Stimulated activated CD4-positive, alpha-beta T cell treated with anti-CD3 and anti-CD28 coated beads, Interleukin-1b, Interleukin-23, amount 100 ng/mL, for 24 hours (primary cell): ENCODE measurements around the gene DACH1.

Source experiments
- DNase-seq, 4 experiments: peaks; one replicate each; pipeline ENCODE4 v3.0.0-alpha.2; 2020; ENCODE audit warnings: low read depth in 4 of 4, low spot score in 1 of 4

Gene DACH1

DNA sequence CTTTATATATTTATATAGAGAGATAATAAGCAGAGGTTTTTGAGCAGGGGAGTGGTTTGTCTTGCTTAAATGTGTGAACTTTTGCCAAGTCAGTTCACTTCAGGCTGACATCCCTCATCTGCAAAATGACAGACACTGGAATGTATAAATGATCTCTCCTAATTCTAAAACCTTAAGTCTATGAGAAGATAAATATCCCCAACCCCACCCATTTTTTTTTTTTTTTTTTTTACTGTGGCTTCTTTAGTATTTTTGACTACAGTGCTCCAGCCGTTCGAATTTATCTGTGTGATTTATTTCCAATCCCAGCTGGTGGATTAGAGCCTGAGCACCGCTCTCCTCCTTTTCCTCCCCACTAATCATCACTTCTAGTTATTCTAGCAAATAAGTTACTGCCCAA, 234.8 kb downstream of the DACH1 start:
- no peak for DNase-seq

DNA sequence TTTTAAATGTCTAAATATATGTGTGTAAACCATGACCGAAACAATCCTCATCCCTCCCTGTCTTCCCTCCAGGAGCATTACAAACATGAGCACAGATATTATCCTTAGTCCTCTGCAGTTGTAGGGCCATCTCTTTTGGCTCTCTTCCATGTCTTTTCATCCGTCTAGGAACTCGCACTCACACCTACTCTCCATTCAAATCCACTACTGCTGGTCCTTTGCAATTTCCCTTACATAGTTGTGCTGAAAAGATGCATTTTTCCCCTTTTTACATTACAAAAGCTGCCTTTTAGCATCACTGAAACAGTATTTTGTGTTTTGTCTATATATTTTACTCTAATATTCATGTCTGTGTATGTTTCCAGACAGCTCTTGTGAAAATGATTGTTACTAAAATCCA, 237.8 kb downstream of the DACH1 start:
- no peak for DNase-seq

DNA sequence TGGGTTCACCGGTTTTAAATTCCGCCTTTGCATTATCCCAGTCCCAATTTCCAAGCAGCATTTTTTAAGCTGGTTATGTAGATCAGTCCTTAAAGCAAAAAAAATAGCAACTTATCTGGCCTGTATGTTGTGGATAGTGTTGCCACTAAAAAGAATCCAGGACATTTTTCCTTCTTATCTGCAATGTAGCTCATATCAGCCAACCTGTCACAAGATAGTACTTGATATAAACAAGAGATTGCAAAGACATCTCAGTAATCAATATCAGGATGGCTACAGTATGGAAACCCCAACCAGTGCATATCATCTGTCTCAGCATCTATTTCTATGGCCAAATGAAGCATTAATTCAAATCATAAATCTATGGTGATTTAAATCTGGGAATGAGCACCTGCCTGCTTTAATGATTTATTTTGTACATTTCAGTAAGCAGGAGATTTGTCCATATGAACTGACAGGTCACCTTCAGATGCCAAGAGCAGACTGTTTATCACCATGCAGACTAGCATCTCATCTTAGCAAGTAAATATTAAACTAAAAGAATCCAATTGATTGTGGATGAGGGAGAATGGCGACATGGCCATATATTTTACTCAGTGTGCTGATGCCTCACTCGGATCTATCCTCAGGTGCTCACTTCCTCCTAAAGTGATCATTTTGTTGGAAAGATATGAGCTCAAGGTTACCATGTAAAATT, 240.4 kb downstream of the DACH1 start:
- DNase-seq = no peak

DNA sequence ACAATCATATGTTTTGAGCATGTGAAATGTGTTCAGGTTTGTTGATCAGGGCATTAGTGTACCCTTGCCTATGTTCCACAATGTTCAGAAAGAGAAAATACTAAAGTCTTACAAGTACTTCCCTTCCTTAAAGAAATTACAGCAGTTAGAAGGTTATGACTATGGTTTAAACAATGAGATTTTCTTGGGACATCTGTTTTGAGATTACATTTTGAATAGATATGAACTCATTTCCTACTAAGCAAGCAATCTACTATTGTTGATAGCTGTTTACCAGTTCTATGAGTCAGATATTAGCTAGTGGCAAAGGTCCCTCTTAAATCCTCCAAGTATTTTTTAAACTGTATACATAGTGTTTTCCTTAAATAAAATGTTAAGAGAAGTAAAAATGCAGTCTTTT, 241.3 kb downstream of the DACH1 start:
- no peak for DNase-seq

DNA sequence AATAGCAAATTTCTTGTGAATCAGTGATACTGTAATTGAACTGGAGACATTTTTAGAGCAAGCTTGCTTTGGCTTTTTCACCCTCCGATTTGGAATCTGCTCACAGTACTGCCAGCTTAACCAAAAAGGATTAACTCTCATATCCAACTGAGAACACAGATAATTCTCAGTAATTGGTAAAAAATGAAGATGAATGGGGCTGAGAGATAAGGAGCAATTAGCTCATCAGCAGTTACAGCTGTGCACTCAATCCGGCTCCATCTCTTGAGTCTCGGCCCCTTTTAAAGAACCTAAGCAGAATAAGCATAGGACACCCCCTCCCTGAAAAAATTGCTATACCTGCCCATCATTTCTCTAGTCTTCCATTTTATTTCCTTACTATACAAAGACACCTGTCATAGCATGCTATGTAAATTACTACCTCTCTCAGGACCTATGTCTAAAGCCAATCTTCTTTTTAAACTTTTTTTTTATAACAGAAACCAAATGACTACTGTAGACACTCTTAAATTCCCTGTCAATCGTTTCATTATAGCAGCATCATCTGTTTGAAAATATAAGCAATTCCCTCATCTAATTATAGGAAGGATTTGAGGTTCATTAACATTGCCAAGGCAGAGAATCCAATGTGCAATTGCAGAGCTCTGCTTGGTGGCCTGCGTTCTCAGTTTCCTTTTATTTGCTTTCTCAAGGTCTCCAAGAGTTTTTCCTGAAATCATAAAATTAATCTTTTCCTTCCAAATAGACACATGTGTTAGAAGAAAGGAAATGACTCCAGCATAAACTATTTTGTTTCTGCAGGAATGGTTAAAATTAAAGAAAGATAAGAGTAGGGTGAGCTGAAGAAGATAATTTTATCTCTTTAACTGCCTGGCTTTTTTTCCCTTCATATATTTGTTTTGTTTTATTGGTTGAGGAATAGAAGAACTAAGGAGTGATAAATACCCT, 242.1 kb downstream of the DACH1 start:
- DNase-seq = no peak

DNA sequence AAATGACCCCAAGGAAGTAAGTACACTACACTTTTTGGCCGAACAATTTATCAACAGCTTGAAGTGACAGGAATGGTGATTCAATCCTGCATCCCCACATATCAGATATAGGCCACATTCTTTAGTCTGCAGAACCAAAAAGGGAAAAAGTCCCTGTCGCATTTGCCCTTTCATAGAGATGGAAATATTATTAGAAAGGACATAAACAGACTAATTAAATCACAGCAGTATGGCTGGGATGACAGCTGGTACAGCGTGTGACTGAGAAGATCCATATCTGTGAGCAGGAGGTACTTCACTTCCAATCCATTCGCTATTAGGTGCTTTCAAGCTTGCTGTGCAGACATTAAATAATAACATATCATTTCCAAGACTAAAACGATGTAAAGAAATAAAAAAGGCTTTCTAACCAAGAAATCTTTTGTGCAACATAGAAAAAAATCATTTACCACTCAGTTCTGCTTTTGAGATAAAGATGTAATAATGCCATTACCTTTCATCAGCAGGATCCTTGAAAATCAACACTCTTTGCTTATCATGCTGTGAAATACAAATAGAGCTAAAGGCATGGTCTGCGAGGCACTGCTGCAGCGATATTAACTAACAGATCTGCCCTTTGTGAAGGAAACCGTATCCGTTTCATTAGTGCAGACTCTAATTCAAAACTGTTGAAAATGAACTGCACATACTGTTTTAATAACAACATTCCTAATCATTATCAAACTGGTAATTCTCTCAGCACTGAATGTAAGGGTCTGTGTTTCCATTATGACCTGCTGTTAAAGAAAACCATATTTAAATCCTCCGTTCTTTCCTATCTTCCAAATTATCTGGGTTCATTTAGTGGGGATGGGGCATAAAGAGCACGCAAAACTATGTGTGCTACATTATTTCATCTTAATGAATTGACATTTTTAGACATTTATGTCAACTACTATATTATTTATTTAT, 245.6 kb downstream of the DACH1 start:
- DNase-seq = no peak

DNA sequence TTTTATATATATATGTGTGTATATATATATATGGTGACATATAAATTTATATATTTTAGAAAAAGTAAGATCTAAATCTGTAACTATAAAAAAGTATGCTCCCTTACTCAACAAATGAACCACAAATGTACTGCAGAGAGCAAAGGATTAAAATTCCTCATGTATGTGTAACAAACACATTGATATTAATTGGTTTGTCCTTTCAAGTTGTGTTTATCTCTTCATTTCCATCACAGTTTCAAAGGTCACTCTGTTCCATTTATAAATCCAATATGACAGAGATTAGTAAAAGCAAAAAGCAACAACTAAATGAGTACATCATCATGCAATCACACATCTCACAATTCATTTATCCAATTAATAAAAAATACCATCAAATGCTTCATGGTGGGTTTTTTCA, 247.9 kb downstream of the DACH1 start:
- no peak for DNase-seq

DNA sequence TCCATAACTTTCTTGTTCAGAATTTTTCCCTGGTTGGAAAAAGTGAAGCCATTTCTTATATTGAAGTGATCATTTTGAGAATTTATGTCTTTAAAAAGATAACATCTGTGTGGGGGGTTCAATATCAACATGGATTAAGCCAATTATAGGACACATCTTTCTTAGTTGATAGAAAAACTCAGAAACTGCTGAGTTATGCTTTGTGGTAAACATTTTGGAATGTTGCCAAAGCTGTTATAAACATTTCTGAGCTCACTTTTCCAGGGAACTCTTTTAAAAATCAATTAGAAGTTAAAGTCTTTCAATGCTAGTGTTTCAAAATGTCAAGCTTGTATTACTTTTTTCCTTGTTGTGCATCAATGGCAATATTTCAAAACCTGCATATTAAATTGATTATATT, 248.8 kb downstream of the DACH1 start:
- no peak for DNase-seq

DNA sequence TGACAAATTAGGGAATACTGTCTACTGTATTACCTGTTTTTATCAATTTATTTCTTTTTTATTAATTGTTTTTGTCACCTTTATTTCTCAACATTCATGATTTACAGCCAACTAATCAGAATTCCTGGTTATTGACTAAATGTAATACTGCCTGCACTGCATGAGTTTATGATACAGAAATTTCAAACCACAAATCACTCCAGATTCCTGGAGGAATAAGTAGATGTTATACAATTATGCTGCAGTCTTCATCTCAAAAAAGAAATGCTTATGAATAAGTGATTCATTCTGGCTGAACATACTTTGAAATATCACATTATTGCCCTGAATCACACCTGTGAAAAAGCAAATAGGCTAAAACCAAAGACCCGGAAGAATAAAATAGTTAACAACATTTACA, 249.7 kb downstream of the DACH1 start:
- no peak for DNase-seq

DNA sequence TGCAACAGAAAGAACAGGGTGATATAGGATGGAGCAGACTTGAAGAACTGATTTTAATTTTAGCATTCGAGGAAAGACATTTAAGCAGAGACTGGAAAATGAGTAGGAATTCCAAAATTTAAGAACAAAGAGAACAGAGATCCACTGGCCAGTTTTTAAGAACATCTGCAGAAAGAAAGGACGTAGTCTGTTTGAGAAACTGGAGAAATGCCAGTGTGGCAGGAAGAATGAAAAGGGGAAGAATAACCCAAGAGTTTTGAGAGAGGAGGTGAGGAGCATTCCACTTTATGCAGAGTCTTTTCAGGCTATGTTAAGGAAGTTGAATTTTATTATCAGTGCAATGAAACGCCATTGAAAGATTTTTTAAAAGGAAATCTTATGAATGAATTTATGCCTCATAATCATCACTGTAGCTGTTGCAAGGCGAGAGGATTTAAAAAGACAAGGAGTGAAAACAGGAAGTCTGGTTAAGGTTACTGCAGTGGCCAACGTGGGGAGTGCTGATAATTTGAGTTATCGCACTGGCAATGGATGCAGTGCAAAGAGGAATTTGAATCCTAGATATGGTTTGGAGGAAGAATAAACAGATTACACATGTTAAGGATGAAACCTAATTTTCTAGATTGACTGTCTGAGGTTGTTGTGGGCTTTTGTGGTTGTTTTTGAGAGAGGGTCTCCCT, 253.8 kb downstream of the DACH1 start:
- DNase-seq = no peak

DNA sequence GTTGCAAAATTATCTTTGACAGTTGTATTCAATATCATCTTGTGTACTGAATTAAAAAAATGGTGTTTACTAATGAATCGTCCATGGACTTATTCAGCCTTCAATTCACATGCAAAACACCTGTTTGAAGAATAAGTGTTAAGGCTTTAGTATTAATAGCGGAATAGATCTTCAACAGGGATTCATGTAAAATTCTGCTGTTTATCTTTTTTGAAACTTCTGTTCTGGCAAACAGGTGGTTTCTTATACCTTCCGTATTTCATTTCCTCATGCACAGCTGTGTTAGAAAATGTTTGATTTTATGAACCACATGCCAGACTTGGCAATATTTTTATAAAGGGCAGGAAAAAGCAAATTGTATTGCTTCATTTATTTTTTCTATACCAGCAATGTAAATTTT, 255.7 kb downstream of the DACH1 start:
- DNase-seq = no peak

DNA sequence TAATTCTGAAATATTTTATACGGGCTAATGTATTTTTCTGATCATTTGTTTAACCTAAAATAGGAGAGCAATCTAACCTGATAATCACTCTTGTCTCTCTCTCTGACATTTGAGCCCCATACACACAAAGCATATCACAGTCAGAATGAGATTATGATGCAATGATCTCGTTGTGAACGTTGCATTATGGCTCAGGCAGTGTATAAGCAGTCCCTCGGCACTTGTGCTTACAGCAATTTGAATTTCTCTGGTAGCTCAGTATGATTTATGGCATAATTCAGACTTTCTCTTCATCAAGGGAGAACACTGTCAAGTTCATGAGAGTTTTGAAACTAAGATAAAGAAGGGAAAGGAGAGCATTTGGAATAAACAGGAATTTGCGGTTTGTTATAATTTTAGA, 256.1 kb downstream of the DACH1 start:
- DNase-seq = no peak

DNA sequence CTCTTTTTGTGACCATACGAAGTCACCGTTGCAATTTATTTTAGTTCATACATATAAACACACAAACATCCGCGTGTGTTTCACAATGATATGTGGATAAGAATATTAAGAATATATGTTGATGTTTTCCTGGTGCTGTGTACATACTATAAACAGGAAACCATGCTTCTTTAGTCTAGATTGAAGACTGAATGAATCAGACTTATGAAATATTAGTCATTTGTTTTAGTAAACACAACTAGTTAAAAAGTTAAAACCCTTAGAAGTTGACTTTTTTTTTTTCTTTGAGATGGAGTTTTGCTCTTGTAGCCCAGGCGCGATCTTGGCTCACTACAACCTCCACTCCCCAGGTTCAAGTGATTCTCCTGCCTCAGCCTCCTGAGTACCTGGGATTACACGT, 257.7 kb downstream of the DACH1 start:
- DNase-seq = no peak

DNA sequence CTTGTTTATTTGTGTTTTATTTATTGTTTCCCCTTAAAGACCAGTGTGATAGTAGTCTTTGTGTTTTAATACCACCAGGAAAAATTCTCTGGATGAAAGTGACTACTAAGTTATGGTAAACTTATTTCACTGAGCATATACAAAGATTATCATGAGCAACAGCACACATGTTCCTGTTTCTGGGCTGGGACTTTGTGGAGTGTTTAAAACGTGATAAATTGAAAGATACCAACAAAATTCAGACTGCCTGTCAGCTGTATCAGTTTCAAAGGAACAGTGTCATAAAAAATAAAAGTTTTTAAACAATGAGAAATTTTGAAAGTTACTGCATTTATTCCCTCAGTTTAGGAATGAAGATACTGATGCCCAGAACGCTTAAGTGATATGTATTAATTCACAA, 259.4 kb downstream of the DACH1 start:
- DNase-seq = no peak

DNA sequence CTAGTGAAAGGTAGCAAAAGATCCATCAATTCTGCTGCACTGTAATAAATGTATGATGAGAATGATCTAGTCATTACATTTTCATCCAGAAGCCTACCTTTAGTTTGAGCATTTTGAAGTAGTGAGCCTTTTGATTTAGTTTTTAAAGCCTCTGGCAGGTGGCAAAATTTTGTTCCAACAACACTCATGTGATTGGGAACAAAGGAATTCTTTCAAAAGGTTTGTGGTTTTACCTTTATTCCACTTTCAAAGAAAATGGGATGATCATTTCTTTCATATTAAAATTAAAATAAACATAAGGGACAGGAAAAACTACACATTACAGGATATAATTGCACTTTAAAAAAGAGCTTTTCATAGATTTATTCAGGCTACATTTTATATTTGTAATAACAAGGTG, 260.2 kb downstream of the DACH1 start:
- no peak for DNase-seq

DNA sequence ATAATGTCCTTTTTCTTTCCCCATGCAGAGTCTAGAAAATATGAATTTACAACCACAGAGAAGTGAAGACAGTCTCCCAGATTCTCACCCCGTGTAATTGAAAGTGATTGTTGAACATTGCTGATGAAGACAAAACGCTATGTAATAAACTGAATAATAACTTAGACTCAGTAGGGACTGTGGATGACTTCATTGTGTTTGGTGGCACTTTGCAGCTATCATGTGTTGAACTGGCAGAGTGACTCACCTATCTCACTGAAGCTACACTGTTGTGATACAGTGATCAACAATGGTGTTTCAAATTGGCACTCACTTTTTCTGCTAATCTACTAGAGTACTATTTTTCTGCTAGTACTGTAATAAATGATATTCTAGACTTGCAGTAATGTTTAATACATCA, 261.3 kb downstream of the DACH1 start:
- DNase-seq = no peak

DNA sequence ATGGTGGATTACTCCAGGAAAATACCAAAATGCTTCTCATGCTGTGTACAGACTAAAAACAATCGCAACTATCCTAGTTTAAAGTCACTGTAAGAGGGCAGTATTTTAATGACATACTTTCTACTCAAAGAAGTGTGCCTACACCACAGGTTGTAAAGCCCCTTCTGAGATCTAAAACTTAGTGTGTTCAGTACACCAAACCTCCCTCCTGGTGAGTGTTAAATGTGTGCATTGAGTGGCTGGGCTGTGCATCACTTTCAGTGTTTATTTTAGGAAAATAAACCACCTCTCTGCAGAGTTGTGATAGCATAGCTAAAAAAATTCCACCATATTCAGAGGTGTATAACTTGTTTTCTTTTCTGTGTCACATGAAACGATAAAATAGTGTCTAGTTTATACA, 263.7 kb downstream of the DACH1 start:
- DNase-seq = no peak

DNA sequence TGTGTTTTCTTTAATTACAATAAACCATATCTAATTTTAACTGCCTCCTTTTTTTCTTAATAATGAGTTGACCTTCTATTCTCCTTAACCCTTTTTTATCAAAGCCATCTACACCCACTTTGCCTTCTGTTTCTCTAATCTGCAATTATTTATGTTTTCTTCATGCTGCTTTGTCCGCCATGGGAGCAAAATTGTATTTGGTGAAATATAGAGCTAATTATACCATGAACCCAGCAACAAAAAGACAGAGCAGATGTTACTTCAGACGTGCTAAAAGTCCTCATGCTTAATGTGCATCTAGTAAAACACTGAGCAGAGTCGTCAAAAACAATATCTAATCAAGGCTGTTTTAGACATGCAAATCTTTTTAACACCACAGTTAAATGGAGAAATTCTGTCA, 264.7 kb downstream of the DACH1 start:
- no peak for DNase-seq

DNA sequence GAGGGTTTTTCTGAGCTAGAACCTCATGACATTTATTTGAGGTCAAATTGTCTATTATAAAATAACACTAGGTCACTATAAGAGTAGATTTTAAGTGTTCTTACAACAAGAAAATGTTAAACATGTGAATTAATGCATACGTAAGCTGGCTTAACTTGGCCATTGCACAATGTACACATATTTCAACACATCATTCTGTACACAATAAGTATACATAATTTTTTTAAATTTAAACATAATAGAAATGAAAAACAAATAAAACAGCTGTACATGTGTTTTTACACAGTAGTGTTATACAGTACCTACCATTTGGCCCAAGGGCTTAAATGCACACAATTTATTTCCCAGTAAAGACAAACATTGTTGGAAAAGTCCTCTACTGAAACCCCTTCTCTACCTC, 269.9 kb downstream of the DACH1 start:
- DNase-seq = no peak

DNA sequence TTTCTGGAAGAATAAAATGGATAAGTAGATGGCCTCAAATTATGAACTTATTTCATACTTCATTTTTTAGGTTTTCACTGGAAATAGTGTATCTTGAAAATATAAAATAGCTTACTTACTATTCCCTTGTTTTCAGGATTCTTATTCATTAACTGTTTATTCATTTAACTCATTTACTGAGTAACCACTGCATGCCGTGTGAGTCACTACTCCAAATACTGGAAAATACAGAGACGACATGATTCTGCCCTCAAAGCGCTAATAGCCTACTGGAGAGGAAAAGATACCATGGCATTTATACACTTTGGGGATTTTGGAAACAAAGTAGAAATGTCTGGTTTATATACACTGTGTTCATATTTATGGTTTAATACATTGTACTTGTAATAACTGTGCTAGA, 270.9 kb downstream of the DACH1 start:
- DNase-seq = no peak

DNA sequence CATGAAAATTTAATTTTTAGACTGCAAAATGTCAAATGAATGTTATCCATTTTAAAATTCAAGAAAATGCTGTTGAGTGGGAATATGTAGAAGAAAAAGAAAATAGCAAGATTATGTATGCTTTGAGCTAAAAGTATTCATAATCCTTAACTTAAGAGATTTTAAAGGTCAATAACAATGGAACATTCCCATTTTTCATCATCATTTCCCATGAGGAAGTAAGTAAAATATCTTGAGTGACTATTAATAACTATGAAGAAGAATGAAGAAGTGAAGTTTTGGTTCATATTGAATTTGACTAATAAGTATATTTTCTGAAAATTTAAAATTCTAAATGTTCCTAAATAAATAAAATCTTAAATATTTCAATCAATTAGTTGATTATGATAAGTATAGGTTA, 273.4 kb downstream of the DACH1 start:
- no peak for DNase-seq
